GM12878 (cell line): ENCODE data around the gene MSI2. TPM values are rescaled to one million over a fixed set of nuclear protein-coding genes. Genes with fewer than 3 reads are reported as not detected.

Source experiments
- BCLAF1 ChIP-seq: fragments of 450-650 bp; IDR thresholded peaks from 2 replicates; pipeline ENCODE4 v1.6.1; 2017; ENCODE audit warnings: antibody characterized with exemption, mild to moderate bottlenecking, moderate library complexity
- CBFB ChIP-seq: IDR thresholded peaks from 2 replicates; pipeline ENCODE4 v1.6.1; 2016; ENCODE audit warnings: antibody characterized with exemption, low read depth
- E2F4 ChIP-seq: IDR thresholded peaks from 2 replicates; pipeline ENCODE4 v1.6.1; 2012; ENCODE audit warnings: low read depth, low read length, improper control_type of control experiment
- EP300 ChIP-seq, 2 experiments: fragments of 150-350 bp in 1 of 2; IDR thresholded peaks; 2 replicates each; pipeline ENCODE4 v1.6.1; 2011 to 2012; ENCODE audit warnings: low read depth in 2 of 2, low read length in 2 of 2, borderline replicate concordance in 1 of 2, improper control_type of control experiment in 1 of 2, inconsistent platforms in 1 of 2; ENCODE audit not compliant: control insufficient read depth in 1 of 2
- IRF4 ChIP-seq: IDR thresholded peaks from 2 replicates; pipeline ENCODE4 v1.6.1; 2011; ENCODE audit warnings: low read depth, low read length
- KDM1A ChIP-seq: fragments of 200-600 bp; sonication (generic); IDR thresholded peaks from 2 replicates; pipeline ENCODE4 v1.6.1; 2016; ENCODE audit warnings: borderline replicate concordance
- MTA2 ChIP-seq: fragments of 450-650 bp; IDR thresholded peaks from 2 replicates; pipeline ENCODE4 v1.6.1; 2016; ENCODE audit warnings: low read depth, mild to moderate bottlenecking, moderate library complexity
- MTA3 ChIP-seq: IDR thresholded peaks from 2 replicates; pipeline ENCODE4 v1.6.1; 2012; ENCODE audit warnings: low read length, inconsistent platforms, borderline replicate concordance
- NFXL1 ChIP-seq: fragments of 450-650 bp; IDR thresholded peaks from 2 replicates; pipeline ENCODE4 v1.6.1; 2017; ENCODE audit warnings: antibody characterized with exemption, mild to moderate bottlenecking, borderline replicate concordance
- PAX8 ChIP-seq: fragments of 450-650 bp; IDR thresholded peaks from 2 replicates; pipeline ENCODE4 v1.6.1; 2017; ENCODE audit warnings: mild to moderate bottlenecking, moderate library complexity
- PRDM15 ChIP-seq: fragments of 450-650 bp; formaldehyde crosslinking; IDR thresholded peaks from 2 replicates; pipeline ENCODE4 v1.4.0; 2020; ENCODE audit warnings: mild to moderate bottlenecking, moderate library complexity
- RB1 ChIP-seq: fragments of 450-650 bp; formaldehyde crosslinking; IDR thresholded peaks from 2 replicates; pipeline ENCODE4 v1.6.1; 2017; ENCODE audit warnings: mild to moderate bottlenecking, borderline replicate concordance
- ZBTB40 ChIP-seq: fragments of 450-650 bp; IDR thresholded peaks from 2 replicates; pipeline ENCODE4 v1.6.1; 2016; ENCODE audit warnings: mild to moderate bottlenecking, moderate library complexity, borderline replicate concordance
- ZNF217 ChIP-seq: fragments of 450-650 bp; IDR thresholded peaks from 2 replicates; pipeline ENCODE4 v1.6.1; 2017; ENCODE audit warnings: antibody characterized with exemption, mild to moderate bottlenecking
- polyA plus RNA-seq, 11 experiments: library from polyadenylated mRNA; depleted of rRNA in 4 of 11; unstranded in 6 of 11; stranded (reverse) in 5 of 11; fragments of >200 nt; fragmentation: Nextera tagmentation in 4 of 11; fragmentation: Illumina TruSeq in 1 of 11; extraction: Ambion mirVana in 4 of 11; extraction: Trizol in 1 of 11; gene quantifications; 1 replicate in 1 of 11; 2 replicates in 10 of 11; pipeline versions ENCODE4 v1.2.1 to v1.2.3, GENCODE V29; 2011 to 2016; ENCODE audit warnings: inconsistent platforms in 2 of 11, missing spikeins in 2 of 11, low read depth in 1 of 11
- total RNA-seq, 4 experiments: library from RNA; depleted of rRNA in 3 of 4; stranded (reverse); fragments of >200 nt in 3 of 4; fragmentation: Illumina TruSeq in 1 of 4; extraction: Trizol in 1 of 4; gene quantifications; 2 replicates each; pipeline versions ENCODE4 v1.2.1 to v1.2.3, GENCODE V29; 2013 to 2021

MSI2 gene
- total and polyA plus RNA-seq, 10 of the 15 experiments (the other 5 are each of a cell fraction or from before 2014, with no cell fraction given) = 6.1 to 76.1 (median 42.0) TPM

- TF ChIP-seq ZBTB40 (no peak), BCLAF1 (no peak), E2F4 (no peak), MTA3 (peak; percentile 75; the same call in 1 of the 2 replicates), ZNF217 (peak; percentile 74), IRF4 (peak; percentile 77; the same call in 1 of the 2 replicates), NFXL1 (no peak), EP300 (IDR thresholded peaks at IDR 0.05; ENCODE audit: borderline replicate concordance in 1 of 2, control insufficient read depth in 1 of 2, low read depth in 2 of 2, low read length in 2 of 2) (peak in 1 of 2 experiments; percentile 26; a peak in 2 of 4 replicates), KDM1A (no peak), RB1 (no peak), PAX8 (no peak), PRDM15 (CRISPR knock-in tag) (no peak), MTA2 (peak; percentile 52; the same call in 1 of the 2 replicates), CBFB (peak; percentile 33; the same call in 1 of the 2 replicates)
Measured at GRCh38 chr17:57422574-57423164, 166.3 kb downstream of the MSI2 start (continued).
